Measurements from ENCODE around the gene CUX1. TPM values are rescaled to one million over a fixed set of nuclear protein-coding genes. Genes with fewer than 3 reads are reported as not detected.
A peak's percentile ranks its signal among the peaks of the same experiment; 100 is the strongest.

The CUX1 gene
- total and polyA plus RNA-seq, 2 of the 13 experiments (the other 11 are each of a cell fraction or from before 2014, with no cell fraction given) = 13.7 to 14.9 TPM

- no peak for TF ChIP-seq TCF12 (IDR thresholded peaks at IDR 0.05)
- peak; percentile 97 for TF ChIP-seq TCF12 (CRISPR knock-in tag; IDR thresholded peaks at IDR 0.05)
- TF ChIP-seq, protein P1, sequence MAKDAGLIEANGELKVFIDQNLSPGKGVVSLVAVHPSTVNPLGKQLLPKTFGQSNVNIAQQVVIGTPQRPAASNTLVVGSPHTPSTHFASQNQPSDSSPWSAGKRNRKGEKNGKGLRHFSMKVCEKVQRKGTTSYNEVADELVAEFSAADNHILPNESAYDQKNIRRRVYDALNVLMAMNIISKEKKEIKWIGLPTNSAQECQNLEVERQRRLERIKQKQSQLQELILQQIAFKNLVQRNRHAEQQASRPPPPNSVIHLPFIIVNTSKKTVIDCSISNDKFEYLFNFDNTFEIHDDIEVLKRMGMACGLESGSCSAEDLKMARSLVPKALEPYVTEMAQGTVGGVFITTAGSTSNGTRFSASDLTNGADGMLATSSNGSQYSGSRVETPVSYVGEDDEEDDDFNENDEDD (CRISPR knock-in tag; IDR thresholded peaks at IDR 0.05; ENCODE audit: borderline replicate concordance) = peak; percentile 69; the same call in 1 of the 2 replicates
- TF ChIP-seq SALL2 (CRISPR knock-in tag; IDR thresholded peaks at IDR 0.05) = peak; percentile 80; the same call in 1 of the 2 replicates
- no peak; the same call in 1 of the 2 replicates for TF ChIP-seq ZFP41 (CRISPR knock-in tag; IDR thresholded peaks at IDR 0.05; ENCODE audit: borderline replicate concordance)
- TF ChIP-seq, protein P2, sequence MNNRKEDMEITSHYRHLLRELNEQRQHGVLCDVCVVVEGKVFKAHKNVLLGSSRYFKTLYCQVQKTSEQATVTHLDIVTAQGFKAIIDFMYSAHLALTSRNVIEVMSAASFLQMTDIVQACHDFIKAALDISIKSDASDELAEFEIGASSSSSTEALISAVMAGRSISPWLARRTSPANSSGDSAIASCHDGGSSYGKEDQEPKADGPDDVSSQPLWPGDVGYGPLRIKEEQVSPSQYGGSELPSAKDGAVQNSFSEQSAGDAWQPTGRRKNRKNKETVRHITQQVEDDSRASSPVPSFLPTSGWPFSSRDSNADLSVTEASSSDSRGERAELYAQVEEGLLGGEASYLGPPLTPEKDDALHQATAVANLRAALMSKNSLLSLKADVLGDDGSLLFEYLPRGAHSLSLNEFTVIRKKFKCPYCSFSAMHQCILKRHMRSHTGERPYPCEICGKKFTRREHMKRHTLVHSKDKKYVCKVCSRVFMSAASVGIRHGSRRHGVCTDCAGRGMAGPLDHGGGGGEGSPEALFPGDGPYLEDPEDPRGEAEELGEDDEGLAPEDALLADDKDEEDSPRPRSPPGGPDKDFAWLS (CRISPR knock-in tag; IDR thresholded peaks at IDR 0.05; ENCODE audit: borderline replicate concordance) = no peak
- TF ChIP-seq MYPOP (CRISPR knock-in tag; IDR thresholded peaks at IDR 0.05) = peak; percentile 71; the same call in 1 of the 2 replicates
- TF ChIP-seq NR3C1 (CRISPR knock-in tag; IDR thresholded peaks at IDR 0.05) = no peak
- TF ChIP-seq NRL (CRISPR knock-in tag; IDR thresholded peaks at IDR 0.05; ENCODE audit: borderline replicate concordance) = peak; percentile 71
- 0 out of 2 replicates have a peak, but pooled peaks have one; percentile 43 for TF ChIP-seq BRCA1 (CRISPR knock-in tag; IDR thresholded peaks at IDR 0.05)
- peak; percentile 81 for TF ChIP-seq SSRP1 (CRISPR knock-in tag; IDR thresholded peaks at IDR 0.05)
- TF ChIP-seq ZZZ3 (CRISPR knock-in tag; IDR thresholded peaks at IDR 0.05; ENCODE audit: borderline replicate concordance) = peak; percentile 25; the same call in 1 of the 2 replicates
- TF ChIP-seq FOSL2 (CRISPR knock-in tag; IDR thresholded peaks at IDR 0.05) = peak; percentile 82
- TF ChIP-seq, protein P3, sequence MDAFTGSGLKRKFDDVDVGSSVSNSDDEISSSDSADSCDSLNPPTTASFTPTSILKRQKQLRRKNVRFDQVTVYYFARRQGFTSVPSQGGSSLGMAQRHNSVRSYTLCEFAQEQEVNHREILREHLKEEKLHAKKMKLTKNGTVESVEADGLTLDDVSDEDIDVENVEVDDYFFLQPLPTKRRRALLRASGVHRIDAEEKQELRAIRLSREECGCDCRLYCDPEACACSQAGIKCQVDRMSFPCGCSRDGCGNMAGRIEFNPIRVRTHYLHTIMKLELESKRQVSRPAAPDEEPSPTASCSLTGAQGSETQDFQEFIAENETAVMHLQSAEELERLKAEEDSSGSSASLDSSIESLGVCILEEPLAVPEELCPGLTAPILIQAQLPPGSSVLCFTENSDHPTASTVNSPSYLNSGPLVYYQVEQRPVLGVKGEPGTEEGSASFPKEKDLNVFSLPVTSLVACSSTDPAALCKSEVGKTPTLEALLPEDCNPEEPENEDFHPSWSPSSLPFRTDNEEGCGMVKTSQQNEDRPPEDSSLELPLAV (CRISPR knock-in tag; conservative IDR thresholded peaks at IDR 0.05; ENCODE audit: low read depth) = no peak
- no peak for TF ChIP-seq HDAC6 (IDR thresholded peaks at IDR 0.05; ENCODE audit: low read depth, low read length)
- peak; percentile 94 for TF ChIP-seq HOXA3 (CRISPR knock-in tag; IDR thresholded peaks at IDR 0.05)
- 0 out of 2 replicates have a peak, but pooled peaks have one; percentile 20 for TF ChIP-seq KLF11 (CRISPR knock-in tag; IDR thresholded peaks at IDR 0.05)
- TF ChIP-seq KLF6 (CRISPR knock-in tag; IDR thresholded peaks at IDR 0.05) = no peak
- peak; percentile 63; the same call in 1 of the 2 replicates for TF ChIP-seq TFAP4 (IDR thresholded peaks at IDR 0.05; ENCODE audit: borderline replicate concordance, low read depth)
- TF ChIP-seq CCDC6 (CRISPR knock-in tag; IDR thresholded peaks at IDR 0.05) = peak; percentile 78; the same call in 1 of the 2 replicates
- TF ChIP-seq ZNF460 (CRISPR knock-in tag; IDR thresholded peaks at IDR 0.05; ENCODE audit: borderline replicate concordance) = peak; percentile 32; the same call in 1 of the 2 replicates
- peak; percentile 96 for TF ChIP-seq ZBTB43 (CRISPR knock-in tag; conservative IDR thresholded peaks at IDR 0.05)
These were observed 440.8 kb downstream of the CUX1 start (continued) for GRCh38 chr7:102258073-102258748.
